Measurements from ENCODE around the gene MAP1LC3A. TPM values are rescaled to one million over a fixed set of nuclear protein-coding genes. Genes with fewer than 3 reads are reported as not detected.
"Not testable (repeated sequence)": the region's sequence is repeated elsewhere in the genome, so short reads cannot be mapped to it uniquely, and the experiment has no call there.

MAP1LC3A gene
- 30.7 TPM for total RNA-seq

DNA sequence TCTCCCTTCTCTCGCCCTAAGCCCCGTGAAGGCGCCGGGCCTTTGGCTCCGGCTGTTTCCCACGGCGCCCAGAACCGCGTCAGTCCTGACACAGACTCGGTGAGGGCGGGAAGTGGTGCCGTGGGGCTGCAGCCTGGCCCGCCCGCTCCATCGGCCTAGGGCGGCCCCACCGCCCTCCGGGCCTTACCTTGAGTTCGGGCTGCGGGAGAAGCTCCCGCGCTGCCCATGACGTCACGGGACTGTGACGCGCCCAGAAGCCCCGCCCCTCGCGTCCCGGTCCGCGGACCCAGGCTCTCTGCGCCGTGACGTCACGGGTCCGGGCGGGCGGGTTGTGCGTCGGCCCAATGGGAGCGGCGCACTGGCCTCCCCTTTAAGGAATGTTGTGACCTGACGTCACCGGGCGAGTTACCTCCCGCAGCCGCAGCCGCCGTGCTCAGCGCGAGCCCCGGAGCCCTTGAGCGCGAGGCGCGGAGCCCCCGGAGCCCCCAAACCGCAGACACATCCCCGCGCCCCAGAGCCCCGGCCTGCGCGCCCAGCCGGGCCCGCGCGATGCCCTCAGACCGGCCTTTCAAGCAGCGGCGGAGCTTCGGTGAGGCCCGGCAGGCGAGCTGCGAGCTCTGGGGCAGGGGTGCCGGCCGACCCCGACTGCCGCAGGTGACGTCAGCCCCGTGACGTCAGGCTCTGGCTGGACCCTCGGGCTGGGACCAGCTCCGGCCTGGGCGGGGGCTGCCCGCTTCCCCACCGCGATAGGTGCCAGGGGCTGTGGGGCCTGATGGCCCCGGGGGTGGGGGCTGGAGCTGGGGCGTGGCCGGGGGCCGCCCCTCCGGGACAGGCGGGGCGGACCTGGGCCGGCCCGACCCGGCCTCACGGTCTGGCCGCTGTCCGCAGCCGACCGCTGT is at the start of gene MAP1LC3A:
Gene MAP1LC3A (plus strand): TSS at position 399 of the 899 bp plus-strand sequence. CDS start 151 bp downstream, at position 550.
- DNase-seq: peak; percentile 86

DNA sequence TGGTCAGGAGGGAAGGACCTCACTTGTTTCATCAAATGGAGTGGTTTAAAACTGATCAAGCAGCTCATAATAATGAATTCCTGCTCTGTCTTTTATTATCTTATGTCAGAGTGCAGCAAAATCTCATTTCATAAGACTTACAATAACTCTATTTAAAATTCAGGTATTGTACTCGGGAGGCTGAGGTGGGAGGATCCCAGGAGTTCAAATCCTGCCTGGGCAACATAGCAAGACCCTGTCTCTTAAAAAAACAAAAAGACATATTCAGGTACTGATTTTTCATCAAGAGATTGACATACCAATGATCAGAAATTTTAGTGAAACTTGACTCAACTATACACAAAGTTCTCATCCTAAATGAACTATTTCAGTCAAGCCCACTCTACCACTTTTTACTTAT is 47.9 kb upstream of the MAP1LC3A start:
- DNase-seq: no peak

DNA sequence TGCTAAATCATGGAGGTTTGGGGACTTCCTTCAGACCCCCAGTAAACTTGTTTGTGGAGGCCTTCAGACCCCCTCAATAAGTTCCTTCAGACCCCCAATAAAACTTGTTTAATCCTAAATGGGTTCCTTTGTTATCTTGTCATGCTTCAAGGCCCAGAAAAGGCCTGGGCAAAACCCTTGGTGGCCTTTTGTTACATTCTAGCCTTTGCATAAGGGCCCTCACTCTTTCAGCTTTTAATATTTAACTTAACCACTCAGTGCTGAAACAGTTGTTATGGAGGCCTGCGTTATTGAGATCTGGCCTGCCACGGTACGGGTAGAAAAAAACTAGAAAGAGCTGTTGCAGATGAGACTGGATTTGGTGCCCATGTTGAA is 46.6 kb upstream of the MAP1LC3A start:
- DNase-seq: no peak

DNA sequence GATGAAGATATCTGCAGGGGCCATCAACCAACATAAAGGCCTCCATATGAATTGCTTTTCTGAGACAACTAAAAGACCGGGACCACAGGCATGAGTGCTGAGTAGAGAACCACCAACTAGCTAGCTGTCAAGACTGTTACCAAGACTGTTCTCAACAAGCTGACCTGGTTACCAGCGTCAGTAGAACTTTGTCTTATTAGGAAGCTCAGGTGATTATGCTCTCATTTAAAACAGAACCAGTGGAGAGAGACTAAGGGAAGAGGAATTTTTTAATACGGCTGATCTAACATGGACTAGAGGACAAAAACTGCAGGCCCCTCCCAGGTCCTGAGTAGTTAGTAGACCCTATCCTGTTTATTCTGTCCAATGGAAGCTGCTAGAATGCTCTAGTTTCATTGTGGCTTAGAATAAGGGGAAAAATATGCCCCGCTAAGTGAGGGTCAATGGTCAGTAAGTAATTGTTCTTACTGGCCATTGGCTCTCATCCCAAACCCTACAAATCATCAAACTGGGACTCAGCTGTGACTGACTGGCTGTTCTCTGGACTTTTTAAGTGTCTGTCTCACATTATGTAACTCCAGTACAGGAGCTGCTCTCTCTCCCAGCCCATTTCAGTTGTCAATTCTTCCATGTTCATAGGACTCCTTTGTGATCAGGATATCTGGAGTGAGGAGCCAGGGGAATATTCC is 46.1 kb upstream of the MAP1LC3A start:
- DNase-seq: no peak

DNA sequence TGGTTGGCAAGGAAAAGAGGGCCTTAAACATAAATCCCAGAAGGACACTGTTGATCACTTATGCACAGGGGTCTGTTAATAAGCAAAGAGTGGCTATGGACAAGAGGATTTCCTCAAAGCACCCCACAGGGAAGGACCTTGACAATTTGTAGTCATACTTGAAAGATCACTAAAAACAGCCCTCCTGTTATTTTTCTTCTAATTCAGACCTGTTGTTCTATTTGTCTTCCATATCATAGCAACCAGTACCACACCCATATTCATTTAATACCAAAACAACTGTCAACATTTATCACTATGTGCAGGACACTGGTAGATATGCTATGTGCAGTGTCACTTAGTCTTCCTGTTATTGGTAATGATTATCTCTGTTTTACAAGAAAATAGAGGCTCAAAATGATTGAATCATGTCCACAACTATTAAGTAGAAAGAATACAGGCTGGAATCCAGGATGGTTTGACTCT is 45.5 kb upstream of the MAP1LC3A start:
- no peak for DNase-seq

DNA sequence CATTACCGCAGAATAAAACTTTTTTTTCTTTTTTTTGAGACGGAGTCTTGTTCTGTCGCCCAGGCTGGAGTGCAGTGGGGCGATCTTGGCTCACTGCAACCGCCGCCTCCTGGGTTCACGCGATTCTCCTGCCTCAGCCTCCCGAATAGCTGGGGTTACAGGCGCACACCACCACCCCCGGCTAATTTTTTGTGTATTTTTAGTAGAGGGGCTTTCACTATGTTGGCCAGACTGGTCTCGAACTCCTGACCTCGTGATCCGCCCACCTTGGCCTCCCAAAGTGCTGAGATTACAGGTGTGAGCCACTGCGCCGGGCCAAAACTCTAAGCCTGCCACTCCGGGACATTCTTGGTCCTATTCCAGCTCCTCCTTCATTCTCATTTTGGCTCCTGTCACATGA is 44.5 kb upstream of the MAP1LC3A start:
- not testable (repeated sequence) for DNase-seq

DNA sequence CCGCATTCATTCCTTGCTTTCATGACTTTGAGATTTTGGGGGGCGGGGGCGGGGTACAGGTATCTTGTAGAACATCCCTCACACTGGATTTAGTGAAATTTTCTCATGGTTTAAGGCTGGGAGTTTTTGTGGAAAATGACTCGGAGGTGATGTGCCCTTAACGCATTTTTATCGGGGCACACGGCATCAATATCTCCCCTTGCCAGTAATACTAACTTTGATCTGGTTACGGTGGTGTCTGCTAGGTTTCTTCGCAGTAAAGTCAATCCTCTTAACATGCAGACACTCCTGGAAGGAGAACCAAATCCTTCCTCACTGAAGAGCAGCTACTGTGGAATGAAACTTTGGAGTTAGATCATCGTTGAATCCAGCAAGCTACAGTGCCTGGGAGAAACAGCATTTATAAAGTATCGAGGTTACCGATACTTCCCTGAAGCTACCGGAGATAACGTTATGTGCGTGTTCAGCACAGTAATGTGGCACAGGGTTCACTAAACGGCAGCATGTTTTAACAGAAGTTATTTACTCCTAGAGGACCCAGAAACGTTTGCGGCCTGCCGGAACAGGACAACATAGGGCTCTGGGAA is 43.5 kb upstream of the MAP1LC3A start:
- no peak for DNase-seq

DNA sequence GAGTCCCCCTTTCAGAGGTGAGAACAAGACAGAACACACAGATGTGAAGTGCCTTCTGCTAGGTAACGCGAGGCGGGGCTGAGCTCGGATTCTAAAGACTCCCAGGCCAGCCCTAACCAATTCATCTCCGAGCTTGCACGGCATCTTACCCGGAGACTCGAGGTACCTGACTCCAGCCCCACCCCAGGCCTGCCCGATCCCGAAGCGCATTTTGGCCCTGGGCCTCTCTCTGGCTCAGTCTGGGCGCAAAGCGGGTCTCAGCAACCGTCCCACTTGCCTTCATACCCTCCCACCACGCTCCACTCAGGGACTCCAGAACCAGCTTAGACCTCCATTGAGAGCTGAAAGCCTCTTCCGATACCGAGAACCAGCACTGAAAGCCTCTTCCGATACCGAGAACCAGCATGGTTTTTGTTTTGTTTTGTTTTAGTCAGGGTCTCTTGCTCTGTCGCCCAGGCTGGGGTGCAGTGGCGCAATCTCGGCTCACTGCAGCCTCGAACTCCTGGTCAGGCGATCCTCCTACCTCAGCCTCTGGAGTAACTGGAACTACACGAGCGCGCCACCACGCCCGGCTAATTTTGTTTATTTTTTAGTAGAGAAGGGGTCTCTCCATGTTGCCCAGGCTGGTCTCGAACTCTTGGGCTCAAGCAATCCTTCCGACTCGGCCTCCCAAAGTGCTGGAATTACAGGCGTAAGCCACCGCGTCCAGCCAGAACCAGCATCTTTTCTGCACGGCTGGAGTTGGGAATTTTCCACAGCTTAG is 42.9 kb upstream of the MAP1LC3A start:
- peak; percentile 68 for DNase-seq

DNA sequence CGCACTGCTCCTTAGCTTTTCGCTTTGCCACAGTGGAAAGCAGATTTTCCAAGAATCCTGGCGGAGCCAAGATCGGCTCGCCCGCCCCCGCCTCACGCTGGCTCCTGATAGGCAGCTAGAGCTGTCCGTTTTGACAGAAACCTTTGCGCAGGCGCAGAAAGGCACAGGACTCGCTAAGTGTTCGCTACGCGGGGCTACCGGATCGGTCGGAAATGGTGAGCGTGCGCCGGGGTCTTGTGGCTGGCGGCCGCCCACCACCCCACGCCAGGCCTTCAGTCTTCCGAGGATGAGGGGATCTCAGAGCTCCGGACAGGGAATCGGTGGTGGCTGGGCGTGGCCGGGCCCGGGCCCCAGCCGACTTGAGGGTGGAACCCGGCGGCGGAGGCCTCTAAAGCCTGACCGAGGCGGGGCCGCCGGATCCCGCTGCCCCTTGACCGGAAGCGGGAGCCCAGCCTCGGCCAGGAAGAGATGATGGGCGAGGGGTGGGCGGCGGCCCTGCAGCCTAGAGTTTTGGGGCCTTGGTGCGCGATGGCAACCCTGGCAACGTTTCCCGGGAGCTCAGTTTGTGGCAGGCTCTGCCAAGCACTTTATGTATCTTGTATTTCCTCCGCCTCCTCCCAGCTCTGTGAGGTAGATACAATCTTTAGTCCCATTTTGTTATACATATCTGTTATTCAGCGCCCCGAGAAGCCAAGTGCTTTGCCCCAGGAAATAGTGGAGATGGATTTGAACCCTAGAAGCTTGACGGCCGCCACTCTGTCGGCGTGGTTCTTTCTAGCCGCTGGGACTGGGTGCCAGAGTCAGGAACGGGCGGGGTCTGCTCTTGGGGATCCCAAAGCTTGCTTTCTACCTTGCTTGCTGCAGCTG is 42.0 kb upstream of the MAP1LC3A start, which contains the start of gene DYNLRB1:
Gene DYNLRB1 (plus strand): TSS at position 176 of the 867 bp plus-strand sequence. CDS start 37 bp downstream, at position 213.
- DNase-seq: peak; percentile 93

DNA sequence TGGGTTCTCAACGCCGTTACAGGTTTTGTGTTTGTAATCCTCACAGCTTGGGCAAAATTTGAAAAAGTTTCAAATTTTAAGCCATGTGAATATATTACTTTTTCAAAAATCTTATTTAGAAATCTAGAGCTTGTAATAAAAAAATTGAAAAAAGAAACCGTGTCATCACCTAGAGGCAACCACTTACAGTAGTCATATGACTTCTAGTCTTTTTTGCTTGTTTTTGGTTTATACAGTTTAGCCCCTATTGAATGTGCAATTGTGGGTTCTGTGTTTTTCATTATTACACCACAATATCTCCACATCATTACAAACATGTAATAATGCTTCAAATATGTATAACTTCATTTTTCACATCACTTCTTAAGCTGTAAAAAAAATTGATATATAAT is 41.4 kb upstream of the MAP1LC3A start:
- no peak for DNase-seq

DNA sequence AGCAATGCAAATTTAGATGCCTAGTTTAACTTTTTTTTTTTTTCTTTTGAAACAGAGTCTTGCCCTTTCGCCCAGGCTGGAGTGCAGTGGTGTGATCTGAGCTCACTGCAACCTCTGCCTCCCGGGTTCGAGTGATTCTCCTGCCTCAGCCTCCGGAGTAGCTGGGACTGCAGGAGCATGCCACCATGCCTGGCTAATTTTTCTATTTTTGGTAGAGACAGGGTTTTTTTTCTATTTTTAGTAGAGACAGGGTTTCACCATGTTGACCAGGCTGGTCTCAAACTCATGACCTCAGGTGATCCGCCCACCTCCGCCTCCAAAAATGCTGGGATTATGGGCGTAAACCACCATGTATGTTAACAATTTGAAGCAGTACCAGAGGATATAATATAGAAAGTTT is 39.7 kb upstream of the MAP1LC3A start:
- DNase-seq: not testable (repeated sequence)

DNA sequence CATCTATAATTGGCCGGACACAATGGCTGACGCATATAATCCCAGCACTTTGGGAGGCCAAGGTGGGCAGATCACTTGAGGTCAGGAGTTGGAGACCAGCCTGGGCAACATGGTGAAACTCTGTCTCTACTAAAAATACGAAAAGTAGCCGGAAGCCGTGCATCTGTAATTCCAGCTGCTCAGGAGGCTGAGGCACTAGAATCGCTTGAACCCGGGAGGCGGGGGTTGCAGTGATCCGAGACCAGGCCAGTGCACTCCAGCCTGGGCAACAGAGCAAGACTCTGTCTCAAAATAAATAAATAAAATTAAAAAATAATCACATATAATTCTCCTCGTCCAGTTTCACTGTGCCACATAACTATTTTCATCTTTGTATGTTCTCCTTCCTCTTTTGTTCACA is 38.7 kb upstream of the MAP1LC3A start:
- DNase-seq: not testable (repeated sequence)

DNA sequence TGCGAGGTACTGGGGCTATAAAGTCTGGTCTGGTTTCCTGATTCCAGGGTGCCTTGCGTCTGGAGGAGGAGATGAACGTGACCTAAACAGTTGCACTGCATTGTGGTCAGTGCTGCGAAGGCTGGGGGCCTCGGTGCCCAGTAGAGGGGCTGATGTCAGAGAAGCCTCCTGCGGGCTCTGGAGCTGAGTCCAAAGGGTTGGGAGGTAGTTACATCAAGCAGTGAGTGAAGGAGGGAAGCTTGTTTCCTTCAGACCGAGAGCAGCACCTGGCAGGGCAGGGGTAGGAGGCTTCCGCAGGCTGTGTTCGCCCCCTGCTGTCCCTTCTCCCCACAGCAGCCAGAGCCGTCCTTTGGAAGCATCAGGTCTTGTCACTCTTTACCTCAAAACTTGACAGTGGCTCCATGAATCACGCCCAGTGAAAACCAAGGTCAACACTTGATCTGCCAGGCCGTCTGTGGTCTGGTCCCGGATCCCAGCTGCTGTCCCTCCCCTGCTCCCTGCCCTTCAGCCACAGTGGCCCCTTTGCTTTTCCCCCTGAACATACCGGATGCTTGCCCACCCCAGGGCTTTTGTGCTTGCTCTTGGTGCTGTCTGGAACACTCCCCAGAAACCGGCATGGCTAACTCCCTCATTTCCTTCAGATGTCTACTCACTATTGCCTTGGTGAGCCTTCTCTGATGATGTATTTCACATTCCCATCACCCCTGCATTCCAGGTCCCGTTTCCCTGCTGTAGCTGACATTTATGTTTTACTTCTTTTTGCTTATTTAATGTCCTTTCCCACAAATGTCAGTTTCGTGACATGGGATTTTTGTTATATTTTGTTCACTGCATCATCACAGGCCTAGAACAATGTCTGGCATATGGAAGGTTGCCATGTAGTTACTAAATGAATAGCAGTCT is 35.3 kb upstream of the MAP1LC3A start:
- DNase-seq: no peak

DNA sequence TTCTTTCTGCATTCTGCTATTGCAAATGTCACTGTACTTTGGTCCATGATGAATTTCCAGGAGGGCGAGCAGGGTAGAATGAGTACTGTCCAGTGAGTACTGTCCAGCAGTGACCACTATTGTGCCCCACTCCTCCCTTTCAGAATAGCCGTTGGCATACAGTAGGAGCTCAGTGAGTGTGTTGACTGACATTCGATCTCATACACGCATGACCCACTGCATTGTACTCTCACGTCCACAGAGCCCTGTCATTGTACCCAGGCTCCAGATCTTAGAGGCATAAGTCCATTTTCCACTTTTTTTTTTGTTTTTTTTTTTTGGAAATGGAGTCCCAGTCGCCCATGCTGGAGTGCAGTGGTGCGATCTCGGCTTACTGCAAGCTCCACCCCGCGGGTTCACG is 34.1 kb upstream of the MAP1LC3A start:
- DNase-seq: no peak

DNA sequence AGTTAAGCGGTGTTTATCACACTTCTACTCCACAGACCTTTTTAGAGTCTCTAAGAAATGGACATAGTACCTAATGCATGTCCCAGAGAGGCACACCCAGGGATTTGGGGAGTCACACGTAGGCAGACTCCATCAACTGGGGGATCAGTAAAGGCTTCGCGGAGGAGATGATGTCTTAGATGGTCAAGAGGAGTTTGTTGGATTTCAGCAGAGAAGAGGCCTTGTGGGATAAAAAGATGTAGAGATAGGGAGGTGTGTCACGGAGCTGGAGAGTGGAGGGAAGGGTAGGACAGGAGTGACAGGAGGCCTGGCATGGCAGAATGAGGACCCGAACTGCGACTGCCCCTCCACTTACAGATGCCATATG is 33.2 kb upstream of the MAP1LC3A start:
- no peak for DNase-seq

DNA sequence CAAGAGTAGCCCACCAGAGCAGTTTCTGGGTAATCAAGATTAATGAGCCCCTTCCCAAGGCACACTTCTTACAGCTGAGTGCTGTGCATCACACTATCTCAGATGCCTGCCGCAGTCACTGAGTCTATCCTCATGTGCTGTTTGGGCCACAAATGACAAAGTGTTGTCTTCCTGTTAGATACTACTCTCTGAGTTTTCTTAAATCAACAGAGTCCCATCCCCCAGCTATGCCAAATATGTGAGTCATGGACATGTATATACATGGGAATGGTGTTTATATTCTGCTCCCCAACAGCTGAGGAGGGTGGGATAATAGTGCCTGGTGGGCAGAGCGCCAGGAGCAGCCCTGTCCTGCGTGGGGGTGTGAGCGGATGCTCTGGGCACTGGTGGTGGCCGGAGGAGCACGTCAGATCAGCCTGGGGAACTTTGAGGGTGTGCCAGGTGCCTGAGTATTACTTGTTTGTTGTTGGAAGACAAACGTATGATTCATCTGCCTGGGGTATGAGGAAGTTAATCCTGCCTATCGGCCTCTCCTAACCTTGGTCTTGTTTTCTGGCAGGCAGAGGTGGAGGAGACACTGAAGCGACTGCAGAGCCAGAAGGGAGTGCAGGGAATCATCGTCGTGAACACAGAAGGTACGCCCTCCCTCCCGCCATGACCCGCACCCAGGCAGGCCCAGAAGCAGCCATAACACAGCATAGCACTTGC is 32.7 kb upstream of the MAP1LC3A start:
- DNase-seq: peak; percentile 52

DNA sequence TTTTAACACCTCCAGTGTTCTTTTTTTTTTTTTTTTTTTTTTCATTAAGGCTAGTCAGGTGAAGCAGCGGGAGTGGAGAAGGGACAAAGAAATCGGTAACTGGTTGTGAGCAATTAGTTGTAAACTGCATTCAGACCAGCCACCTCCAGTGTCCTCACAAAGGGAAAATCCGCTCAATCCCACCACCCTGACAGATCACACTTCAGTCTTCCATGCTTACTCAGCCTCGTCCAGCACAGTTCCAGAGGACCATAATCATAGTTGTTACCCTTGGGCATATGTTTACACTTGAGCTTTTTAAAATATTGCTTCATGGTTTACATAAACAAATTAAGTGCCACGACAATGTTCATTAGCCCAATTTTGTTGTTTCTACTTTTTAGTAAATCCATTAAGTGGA is 32.1 kb upstream of the MAP1LC3A start:
- no peak for DNase-seq

DNA sequence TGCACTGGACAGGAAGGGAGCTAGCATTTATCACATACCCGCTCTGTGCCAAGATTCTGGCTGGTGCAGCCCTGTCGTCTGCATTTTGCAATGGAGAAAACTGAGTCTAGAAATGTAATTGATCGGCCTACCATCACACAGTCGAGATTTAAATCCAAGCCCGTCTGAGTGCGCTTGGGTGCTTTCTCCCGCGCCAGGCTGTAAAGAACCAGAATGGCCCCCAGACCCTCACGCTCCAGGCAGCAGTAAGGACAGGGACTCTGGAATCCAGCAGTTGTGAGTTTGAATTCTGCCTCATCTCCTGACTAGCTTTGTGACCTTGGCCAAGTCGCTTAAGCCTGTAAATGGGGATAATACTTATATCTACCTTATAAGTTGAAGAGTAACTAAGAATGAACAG is 31.5 kb upstream of the MAP1LC3A start:
- DNase-seq: no peak

DNA sequence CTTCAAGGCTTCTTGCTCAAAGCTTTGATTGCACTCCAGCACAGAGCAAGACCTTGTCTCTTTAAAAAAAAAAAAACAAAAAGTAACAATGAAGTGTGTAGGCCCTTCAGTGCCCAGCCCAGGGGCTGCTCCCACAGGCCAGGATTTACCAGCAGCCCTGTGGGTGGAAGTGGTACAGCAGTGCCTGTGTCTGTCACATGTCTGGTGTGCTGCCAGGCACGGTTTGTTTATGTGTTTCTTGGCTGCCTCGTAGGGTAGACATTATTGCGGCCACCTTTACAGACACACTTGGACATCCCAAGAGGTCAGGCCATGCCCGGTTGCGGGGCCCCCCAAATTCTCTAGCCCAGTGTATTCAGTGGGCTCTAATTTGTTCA is 29.6 kb upstream of the MAP1LC3A start:
- DNase-seq: peak; percentile 18

DNA sequence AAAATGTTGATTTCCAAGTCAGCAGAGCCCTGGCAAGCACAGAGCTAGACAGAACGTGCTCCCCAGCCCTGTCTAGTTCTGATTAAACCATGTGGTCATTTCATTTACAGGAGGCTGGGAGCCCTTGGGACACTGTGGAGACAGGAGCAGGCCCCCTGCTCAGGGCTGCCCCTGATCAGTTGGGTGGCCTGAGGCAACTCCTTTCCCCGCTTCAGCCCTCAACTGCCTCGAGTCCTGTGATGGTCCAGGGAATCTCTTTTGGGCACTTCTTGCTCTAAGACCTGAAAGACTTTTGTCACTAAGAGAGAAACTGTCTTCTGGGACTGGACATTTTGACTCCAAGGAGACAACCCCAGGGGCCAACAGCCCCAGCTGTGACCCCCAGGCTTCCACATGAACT is 28.8 kb upstream of the MAP1LC3A start:
- no peak for DNase-seq
